GM06990 (cell line): ENCODE data around the gene CFAP161.

ENCODE experiments used
- DNase-seq: peaks from one replicate; pipeline ENCODE4 v3.0.0-alpha.2; 2011; ENCODE audit not compliant: insufficient read length; ENCODE audit errors: extremely low read depth
- H3K27me3 ChIP-seq: replicated peaks from 2 replicates; pipeline ENCODE4 v1.6.0; 2011; ENCODE audit warnings: low read length; ENCODE audit not compliant: control insufficient read depth, insufficient read depth
- H3K36me3 ChIP-seq: 2 replicates; pipeline ENCODE4 v1.5.1; 2011; ENCODE audit warnings: low read length; ENCODE audit not compliant: control insufficient read depth, insufficient read depth
- H3K4me3 ChIP-seq: replicated peaks from 2 replicates; pipeline ENCODE4 v1.5.1; 2011; ENCODE audit warnings: low read depth, mild to moderate bottlenecking, control low read depth, low read length
- TF ChIP-seq, protein P1 (sequence below): IDR thresholded peaks from 2 replicates; pipeline ENCODE4 v1.5.1; 2011; ENCODE audit warnings: low read length, control low read depth, mild to moderate bottlenecking, inconsistent platforms; ENCODE audit not compliant: insufficient read depth, poor library complexity, severe bottlenecking

CFAP161 gene

DNA sequence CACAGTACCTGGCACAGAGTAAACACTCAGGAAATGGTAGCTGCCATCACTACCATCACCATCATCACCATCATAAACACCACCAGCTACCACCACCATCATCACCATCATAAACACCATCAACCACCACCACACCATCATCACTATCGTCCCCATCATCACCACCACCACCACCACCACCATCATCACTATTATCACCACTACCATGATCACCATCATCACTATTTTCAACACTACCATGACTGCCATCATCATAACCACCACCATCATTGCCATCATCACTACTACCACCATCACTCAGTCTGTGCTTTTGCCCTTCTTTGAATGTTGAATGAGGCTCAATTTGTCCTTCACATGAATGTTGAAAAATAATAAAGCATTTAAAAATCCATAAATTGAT, 41.4 kb downstream of the CFAP161 start:
- DNase-seq = no peak
- H3K36me3 ChIP-seq = no peaks in the 10 kb centered on the region
- no peak overlapping the region for H3K4me3 ChIP-seq
- TF ChIP-seq, protein P1, sequence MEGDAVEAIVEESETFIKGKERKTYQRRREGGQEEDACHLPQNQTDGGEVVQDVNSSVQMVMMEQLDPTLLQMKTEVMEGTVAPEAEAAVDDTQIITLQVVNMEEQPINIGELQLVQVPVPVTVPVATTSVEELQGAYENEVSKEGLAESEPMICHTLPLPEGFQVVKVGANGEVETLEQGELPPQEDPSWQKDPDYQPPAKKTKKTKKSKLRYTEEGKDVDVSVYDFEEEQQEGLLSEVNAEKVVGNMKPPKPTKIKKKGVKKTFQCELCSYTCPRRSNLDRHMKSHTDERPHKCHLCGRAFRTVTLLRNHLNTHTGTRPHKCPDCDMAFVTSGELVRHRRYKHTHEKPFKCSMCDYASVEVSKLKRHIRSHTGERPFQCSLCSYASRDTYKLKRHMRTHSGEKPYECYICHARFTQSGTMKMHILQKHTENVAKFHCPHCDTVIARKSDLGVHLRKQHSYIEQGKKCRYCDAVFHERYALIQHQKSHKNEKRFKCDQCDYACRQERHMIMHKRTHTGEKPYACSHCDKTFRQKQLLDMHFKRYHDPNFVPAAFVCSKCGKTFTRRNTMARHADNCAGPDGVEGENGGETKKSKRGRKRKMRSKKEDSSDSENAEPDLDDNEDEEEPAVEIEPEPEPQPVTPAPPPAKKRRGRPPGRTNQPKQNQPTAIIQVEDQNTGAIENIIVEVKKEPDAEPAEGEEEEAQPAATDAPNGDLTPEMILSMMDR = no peak
- no peaks in the 10 kb centered on the region for H3K27me3 ChIP-seq

DNA sequence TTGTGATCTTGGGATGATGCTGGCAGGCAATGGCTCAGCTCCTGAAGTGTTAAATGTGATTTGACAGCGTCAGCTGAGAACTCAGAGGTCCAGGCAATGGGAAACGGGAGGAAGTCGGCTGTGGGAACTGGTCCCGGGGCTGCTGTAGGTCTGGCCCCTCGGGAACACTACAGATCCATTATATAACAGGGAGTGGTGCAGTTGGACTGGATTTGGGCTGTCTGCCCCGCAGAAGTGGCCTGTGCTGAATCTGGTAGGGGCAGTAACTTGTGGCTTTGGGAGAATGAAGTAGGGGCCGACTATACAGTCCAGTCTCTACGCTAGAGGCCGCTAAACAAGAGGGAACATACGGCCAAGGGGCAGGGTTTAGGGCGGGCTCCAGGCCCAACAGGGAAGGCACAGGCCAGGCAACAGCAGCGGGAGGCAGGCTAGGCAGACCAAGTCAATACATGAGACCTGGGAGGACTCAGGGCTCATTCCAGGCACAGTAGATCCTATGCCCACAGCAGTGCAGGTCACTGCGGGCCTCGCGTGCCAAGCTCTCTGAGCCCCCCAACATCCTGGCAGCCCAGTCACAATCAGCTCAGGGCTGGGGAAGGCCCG, 42.3 kb downstream of the CFAP161 start:
- no peak for DNase-seq
- Histone ChIP-seq H3K36me3 (no peaks in the 10 kb centered on the region), H3K4me3 (no peak overlapping the region), H3K27me3 (no peaks in the 10 kb centered on the region)
- TF ChIP-seq, protein P1 = no peak

DNA sequence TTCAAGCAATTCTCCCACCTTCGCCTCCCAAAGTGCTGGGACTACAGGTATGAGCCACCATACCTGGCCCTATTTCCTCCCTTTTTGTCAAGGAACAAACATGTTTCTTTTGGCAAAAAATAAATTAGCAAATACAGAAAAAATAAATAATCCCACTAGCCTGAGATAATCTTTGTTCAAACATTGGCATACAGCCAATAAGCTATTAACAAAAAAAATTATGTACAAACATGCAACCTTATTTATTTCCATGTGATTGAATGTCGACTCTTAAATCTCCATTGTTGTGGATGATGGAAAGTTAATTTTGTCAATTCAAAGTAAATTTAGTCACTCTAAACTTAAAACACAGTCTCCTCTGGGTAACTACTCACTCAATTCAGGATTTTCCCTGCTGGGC, 44.3 kb downstream of the CFAP161 start:
- Histone ChIP-seq H3K4me3 (no peak overlapping the region), H3K36me3 (no peaks in the 10 kb centered on the region), H3K27me3 (no peaks in the 10 kb centered on the region; the same call in 1 of the 2 replicates)
- TF ChIP-seq, protein P1 = no peak
- DNase-seq = no peak

DNA sequence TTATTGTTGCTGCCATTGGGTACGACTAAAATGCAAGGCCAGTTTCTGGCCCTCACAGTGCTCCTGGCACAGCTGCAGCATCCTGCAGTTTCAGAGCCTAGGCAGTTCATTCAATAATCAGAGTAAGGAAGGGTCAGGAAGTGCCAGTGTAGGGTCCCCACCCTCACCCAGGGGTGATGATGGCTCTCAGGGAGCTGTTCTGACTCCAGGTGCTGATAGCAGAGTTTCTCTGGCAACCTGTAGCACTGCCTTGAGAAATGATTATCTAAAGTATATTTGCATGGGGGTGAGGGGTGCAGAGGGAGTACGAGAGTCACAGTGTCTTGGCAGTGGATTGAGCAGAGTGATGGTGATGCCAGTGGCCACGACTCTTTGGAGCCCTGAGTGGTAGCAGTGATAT, 47.1 kb downstream of the CFAP161 start:
- TF ChIP-seq, protein P1 = no peak
- Histone ChIP-seq H3K27me3 (peaks cover 1% of the 10 kb centered on the region; the same call in 1 of the 2 replicates), H3K4me3 (no peak overlapping the region), H3K36me3 (no peaks in the 10 kb centered on the region)
- no peak for DNase-seq

DNA sequence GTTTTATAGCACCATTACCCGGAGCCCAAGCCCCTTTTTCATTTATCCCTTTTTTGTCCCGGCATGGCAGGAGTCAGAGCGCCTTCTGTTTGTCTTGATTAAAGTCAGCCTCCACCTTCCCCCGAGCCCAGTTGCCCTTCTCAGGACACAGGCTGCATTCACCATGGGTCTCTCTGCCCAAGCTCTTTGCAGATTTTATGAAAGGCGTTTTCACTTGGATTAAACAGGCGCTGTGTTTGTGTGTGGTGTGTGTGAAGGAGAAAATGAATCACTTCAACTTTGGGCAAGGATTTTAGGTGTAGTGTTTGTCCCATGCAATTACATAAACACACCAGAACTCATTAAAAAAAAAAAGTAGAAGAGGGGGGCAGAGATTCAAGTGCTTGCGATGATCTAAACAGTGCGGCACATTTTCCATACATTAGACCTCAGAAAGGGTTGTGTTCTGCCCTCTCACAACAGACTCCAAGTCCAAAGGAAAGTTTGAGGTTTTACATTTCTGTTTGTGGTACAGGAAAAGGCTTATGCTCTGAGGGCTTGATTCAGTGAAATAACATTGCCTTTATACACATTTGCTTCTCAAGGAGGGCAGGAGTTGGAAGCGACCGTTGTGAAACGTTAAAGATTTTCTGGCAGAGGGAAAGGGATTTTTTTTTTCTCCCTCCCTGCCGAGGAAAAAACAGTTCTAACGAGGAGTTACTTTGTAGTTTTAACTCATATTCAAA, 48.1 kb downstream of the CFAP161 start:
- no peak for DNase-seq
- Histone ChIP-seq H3K4me3 (no peak overlapping the region), H3K27me3 (peaks cover 1% of the 10 kb centered on the region; the same call in 1 of the 2 replicates), H3K36me3 (no peaks in the 10 kb centered on the region)
- TF ChIP-seq, protein P1 = no peak
